Loucy (cell line): Measurements from ENCODE around the gene RNF223.

Experiments
- H2AFZ ChIP-seq: fragments of 200-600 bp; sonication (generic); 2 replicates; pipeline ENCODE4 v1.6.0; 2016; ENCODE audit warnings: antibody characterized with exemption, mild to moderate bottlenecking, low read length, moderate library complexity
- H3F3A ChIP-seq: fragments of 200-600 bp; 2 replicates; pipeline ENCODE4 v1.6.0; 2016; ENCODE audit warnings: antibody characterized with exemption, low read depth, mild to moderate bottlenecking
- H3K27me3 ChIP-seq: fragments of 200-600 bp; sonication (generic); 2 replicates; pipeline ENCODE4 v1.6.1; 2014; ENCODE audit warnings: low read length, mild to moderate bottlenecking; ENCODE audit not compliant: insufficient read depth, poor library complexity, severe bottlenecking
- H3K36me3 ChIP-seq: fragments of 200-600 bp; sonication (generic); 2 replicates; pipeline ENCODE4 v1.6.1; 2016; ENCODE audit warnings: low read length; ENCODE audit not compliant: insufficient read depth
- H3K4me1 ChIP-seq: fragments of 200-600 bp; sonication (generic); 2 replicates; pipeline ENCODE4 v1.5.1; 2014; ENCODE audit warnings: low read length, mild to moderate bottlenecking; ENCODE audit not compliant: insufficient read depth, poor library complexity, severe bottlenecking
- H3K4me2 ChIP-seq: fragments of 200-600 bp; sonication (generic); 2 replicates; pipeline ENCODE4 v1.6.0; 2014; ENCODE audit warnings: antibody characterized with exemption, low read length, low read depth, mild to moderate bottlenecking; ENCODE audit not compliant: poor library complexity, severe bottlenecking
- H3K4me3 ChIP-seq: fragments of 200-600 bp; sonication (generic); 2 replicates; pipeline ENCODE4 v1.5.1; 2014; ENCODE audit warnings: low read length, mild to moderate bottlenecking, mixed read lengths; ENCODE audit not compliant: poor library complexity, severe bottlenecking
- H3K79me2 ChIP-seq: fragments of 200-600 bp; sonication (generic); 2 replicates; pipeline ENCODE4 v1.6.1; 2014; ENCODE audit warnings: low read length; ENCODE audit not compliant: insufficient read depth
- H3K9ac ChIP-seq: fragments of 200-600 bp; sonication (generic); 2 replicates; pipeline ENCODE4 v1.6.0; 2014; ENCODE audit warnings: mild to moderate bottlenecking, low read depth, low read length, moderate library complexity; ENCODE audit not compliant: poor library complexity, severe bottlenecking
- H3K9me2 ChIP-seq: fragments of 200-600 bp; sonication (generic); replicated peaks from 2 replicates; pipeline ENCODE4 v1.6.1; 2016; ENCODE audit warnings: low read depth, low read length, mixed read lengths
- H3K9me3 ChIP-seq: fragments of 200-600 bp; sonication (generic); 2 replicates; pipeline ENCODE4 v1.6.1; 2014; ENCODE audit warnings: mild to moderate bottlenecking, antibody characterized with exemption, low read length, low read depth; ENCODE audit not compliant: insufficient read depth
- H4K20me1 ChIP-seq: fragments of 200-600 bp; sonication (generic); 2 replicates; pipeline ENCODE4 v1.6.0; 2014; ENCODE audit warnings: antibody characterized with exemption, low read length, mild to moderate bottlenecking; ENCODE audit not compliant: insufficient read depth, poor library complexity, severe bottlenecking
- CTCF ChIP-seq: fragments of 200-600 bp; sonication (generic); conservative IDR thresholded peaks from 2 replicates; pipeline ENCODE4 v1.5.1; 2014; ENCODE audit warnings: mild to moderate bottlenecking, antibody characterized with exemption, low read length
- EZH2phosphoT487 ChIP-seq: fragments of 200-600 bp; IDR thresholded peaks from 2 replicates; pipeline ENCODE4 v1.6.1; 2018; ENCODE audit warnings: antibody characterized with exemption, mild to moderate bottlenecking, moderate library complexity, borderline replicate concordance

RNF223 gene

DNA sequence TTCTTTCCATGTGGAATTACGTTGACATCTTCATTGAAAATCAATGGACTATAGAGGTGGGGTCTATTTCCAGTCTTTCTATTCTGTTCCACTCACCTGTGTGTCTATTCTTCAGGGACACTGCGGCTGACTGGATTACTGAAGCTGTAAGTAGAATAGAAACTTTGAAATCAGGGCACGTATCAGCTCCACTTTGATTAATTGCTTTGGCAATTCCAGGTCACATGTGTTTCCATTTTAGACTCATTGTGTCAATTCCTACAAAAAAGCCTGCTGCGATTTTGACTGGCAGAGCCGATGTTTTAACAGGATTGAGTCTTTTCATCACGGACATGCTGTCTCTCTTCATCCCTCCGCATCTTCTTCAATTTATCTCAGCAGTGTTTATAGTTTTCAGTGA is 20.9 kb upstream of the RNF223 start:
- Histone ChIP-seq H3K27me3 (no peaks in the 10 kb centered on the region), H3K4me3 (no peak overlapping the region), H3K9ac (no peak overlapping the region), H3K36me3 (no peaks in the 10 kb centered on the region), H3K9me2 (no peaks in the 10 kb centered on the region), H3K4me1 (no peaks in the 10 kb centered on the region), H3K9me3 (no peaks in the 10 kb centered on the region), H4K20me1 (no peaks in the 10 kb centered on the region), H3K4me2 (no peak overlapping the region), H2AFZ (no peak overlapping the region), H3K79me2 (no peaks in the 10 kb centered on the region), H3F3A (no peaks in the 10 kb centered on the region)
- TF ChIP-seq EZH2phosphoT487 (no peak), CTCF (no peak)

GRCh38 chr1:1093610-1093943 is 19.5 kb upstream of the RNF223 start:
- Histone ChIP-seq H3K4me1 (no peaks in the 10 kb centered on the region), H3K4me2 (no peak overlapping the region)

DNA sequence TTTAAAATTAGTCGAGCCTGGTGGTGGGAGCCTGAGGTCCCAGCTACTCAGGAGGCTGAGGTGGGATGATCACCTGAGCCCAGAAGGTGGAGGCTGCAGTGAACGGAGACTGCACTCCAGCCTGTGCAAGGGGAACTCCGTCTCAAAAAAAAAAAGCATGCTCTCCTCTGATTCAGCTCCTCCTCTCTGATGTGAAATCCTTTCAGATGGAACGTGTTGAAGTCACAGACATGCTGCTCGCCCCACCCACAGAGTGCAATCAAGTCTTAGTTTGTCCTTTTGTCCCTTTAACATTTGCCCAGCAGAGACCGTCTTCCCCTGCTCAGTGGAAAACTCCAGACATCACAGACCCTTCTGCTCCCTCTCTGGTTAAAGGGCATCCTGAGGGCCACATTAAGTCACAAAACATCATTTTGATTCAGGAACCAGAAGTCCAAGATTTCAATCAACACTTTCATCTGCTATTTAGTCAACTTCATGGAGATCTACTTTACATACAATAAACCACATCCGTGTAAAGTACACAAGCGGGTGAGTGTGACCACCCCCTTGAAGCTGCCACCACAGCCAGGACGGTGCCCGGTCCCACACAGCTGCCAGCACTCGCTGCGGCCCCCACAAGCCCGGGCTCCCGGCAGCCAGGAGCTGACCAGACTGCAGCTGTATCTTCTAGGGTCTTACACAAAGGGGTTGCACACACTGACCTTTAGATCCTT is 18.9 kb upstream of the RNF223 start:
- Histone ChIP-seq H3K9ac (no peak overlapping the region), H4K20me1 (no peaks in the 10 kb centered on the region), H3K4me3 (no peak overlapping the region), H3K36me3 (no peaks in the 10 kb centered on the region), H3K4me2 (no peak overlapping the region), H2AFZ (no peak overlapping the region), H3K4me1 (no peaks in the 10 kb centered on the region), H3K9me3 (no peaks in the 10 kb centered on the region), H3F3A (no peaks in the 10 kb centered on the region), H3K79me2 (no peaks in the 10 kb centered on the region), H3K27me3 (no peaks in the 10 kb centered on the region), H3K9me2 (no peaks in the 10 kb centered on the region)
- no peak for TF ChIP-seq EZH2phosphoT487
- TF ChIP-seq CTCF = no peak

More at GRCh38 chr1:1093610-1093943, 19.5 kb upstream of the RNF223 start:
- Histone ChIP-seq H3K79me2 (no peaks in the 10 kb centered on the region), H3K9ac (no peak overlapping the region), H3K9me3 (no peaks in the 10 kb centered on the region), H3K36me3 (no peaks in the 10 kb centered on the region), H3F3A (no peaks in the 10 kb centered on the region), H3K27me3 (no peaks in the 10 kb centered on the region), H4K20me1 (no peaks in the 10 kb centered on the region), H2AFZ (no peak overlapping the region), H3K4me3 (no peak overlapping the region), H3K9me2 (no peaks in the 10 kb centered on the region)
- TF ChIP-seq EZH2phosphoT487 = no peak
- TF ChIP-seq CTCF = no peak
